Measurements from ENCODE around the gene SEC24B. TPM values are rescaled to one million over a fixed set of nuclear protein-coding genes. Genes with fewer than 3 reads are reported as not detected.

Gene SEC24B
- total and polyA plus RNA-seq, 10 of the 15 experiments (the other 5 are each of a cell fraction or from before 2014, with no cell fraction given) = 6.4 to 43.2 (median 16.0) TPM

DNA sequence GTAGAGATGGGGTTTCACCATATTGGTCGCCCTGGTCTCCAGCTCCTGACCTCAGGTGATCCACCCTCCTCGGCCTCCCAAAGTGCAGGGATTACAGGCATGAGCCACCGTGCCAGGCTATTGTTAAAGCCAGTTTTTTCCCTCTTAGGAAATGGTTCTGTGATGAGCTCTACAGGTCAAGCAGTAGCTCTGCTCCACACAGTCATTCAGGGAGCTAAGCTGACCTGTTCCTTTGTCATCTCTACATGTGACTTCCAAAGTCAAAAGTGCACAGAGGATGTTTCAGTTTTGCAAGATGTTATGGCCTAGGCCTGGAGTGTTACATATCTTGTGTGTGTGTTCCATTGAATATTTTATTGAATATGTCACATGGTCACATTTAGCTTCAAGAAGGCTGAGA, 137.9 kb downstream of the SEC24B start:
- CTCF ChIA-PET = interaction anchor here (0.9 to 2.2 kb wide), 6 partner anchors 9 to 144 kb away, joined by 3 to 9 read pairs (median 5); partner anchors contain the start of gene SEC24B
- RAD21 ChIA-PET (ENCODE audit: unreplicated experiment) = interaction anchor here (0.8 to 1.8 kb wide), 4 partner anchors 8 to 146 kb away, joined by 3 to 4 read pairs (median 3); partner anchors contain the start of gene MCUB
- H3K79me2 ChIP-seq (ENCODE audit: control insufficient read depth, insufficient read depth, low read length) = no peaks in the 10 kb centered on the region; the same call in none of the 2 replicates
- intact Hi-C loops (cut with micrococcal nuclease; ENCODE audit: unreplicated experiment) (no loop called here), in situ Hi-C loops (cut with MboI) (no loop called here)
- BruUV-seq (replicated peaks) = no TSS peak
- H3K4me3 ChIP-seq = no peak overlapping the region
- H3K4me1 ChIP-seq (ENCODE audit: control insufficient read depth, insufficient read depth, low read length) = no peaks in the 10 kb centered on the region
- POLR2A ChIA-PET = interaction anchor here (0.5 to 1.4 kb wide), 2 partner anchors 9 to 199 kb away, joined by 3 to 4 read pairs; no protein-coding TSS in a partner anchor
- no peak overlapping the region for H2AFZ ChIP-seq (ENCODE audit: control insufficient read depth, low read depth, low read length)
- TF ChIP-seq FOXK2 (IDR thresholded peaks at IDR 0.05) = no peak
- no peak for TF ChIP-seq FOS (IDR thresholded peaks at IDR 0.05; ENCODE audit: borderline replicate concordance, extremely low read depth, insufficient read length)
- TF ChIP-seq SPI1 (IDR thresholded peaks at IDR 0.05; ENCODE audit: borderline replicate concordance, insufficient read depth, low read depth, low read length) = no peak
- TF ChIP-seq, protein P1, sequence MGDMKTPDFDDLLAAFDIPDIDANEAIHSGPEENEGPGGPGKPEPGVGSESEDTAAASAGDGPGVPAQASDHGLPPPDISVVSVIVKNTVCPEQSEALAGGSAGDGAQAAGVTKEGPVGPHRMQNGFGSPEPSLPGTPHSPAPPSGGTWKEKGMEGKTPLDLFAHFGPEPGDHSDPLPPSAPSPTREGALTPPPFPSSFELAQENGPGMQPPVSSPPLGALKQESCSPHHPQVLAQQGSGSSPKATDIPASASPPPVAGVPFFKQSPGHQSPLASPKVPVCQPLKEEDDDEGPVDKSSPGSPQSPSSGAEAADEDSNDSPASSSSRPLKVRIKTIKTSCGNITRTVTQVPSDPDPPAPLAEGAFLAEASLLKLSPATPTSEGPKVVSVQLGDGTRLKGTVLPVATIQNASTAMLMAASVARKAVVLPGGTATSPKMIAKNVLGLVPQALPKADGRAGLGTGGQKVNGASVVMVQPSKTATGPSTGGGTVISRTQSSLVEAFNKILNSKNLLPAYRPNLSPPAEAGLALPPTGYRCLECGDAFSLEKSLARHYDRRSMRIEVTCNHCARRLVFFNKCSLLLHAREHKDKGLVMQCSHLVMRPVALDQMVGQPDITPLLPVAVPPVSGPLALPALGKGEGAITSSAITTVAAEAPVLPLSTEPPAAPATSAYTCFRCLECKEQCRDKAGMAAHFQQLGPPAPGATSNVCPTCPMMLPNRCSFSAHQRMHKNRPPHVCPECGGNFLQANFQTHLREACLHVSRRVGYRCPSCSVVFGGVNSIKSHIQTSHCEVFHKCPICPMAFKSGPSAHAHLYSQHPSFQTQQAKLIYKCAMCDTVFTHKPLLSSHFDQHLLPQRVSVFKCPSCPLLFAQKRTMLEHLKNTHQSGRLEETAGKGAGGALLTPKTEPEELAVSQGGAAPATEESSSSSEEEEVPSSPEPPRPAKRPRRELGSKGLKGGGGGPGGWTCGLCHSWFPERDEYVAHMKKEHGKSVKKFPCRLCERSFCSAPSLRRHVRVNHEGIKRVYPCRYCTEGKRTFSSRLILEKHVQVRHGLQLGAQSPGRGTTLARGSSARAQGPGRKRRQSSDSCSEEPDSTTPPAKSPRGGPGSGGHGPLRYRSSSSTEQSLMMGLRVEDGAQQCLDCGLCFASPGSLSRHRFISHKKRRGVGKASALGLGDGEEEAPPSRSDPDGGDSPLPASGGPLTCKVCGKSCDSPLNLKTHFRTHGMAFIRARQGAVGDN (IDR thresholded peaks at IDR 0.05) = no peak
- TF ChIP-seq ZNF384 (IDR thresholded peaks at IDR 0.05; ENCODE audit: borderline replicate concordance, low read depth, low read length) = no peak
- TF ChIP-seq STAT1 (conservative IDR thresholded peaks at IDR 0.05) = no peak
- no peak for TF ChIP-seq TCF7 (IDR thresholded peaks at IDR 0.05; ENCODE audit: borderline replicate concordance)
- TF ChIP-seq SMAD1 (IDR thresholded peaks at IDR 0.05; ENCODE audit: low read depth, partially characterized antibody) = no peak
- TF ChIP-seq POLR2A (IDR thresholded peaks at IDR 0.05; ENCODE audit: low read depth, low read length) = no peak
- TF ChIP-seq TCF3 (IDR thresholded peaks at IDR 0.05; ENCODE audit: borderline replicate concordance, insufficient read depth, low read depth, low read length) = no peak
- TF ChIP-seq E2F8 (IDR thresholded peaks at IDR 0.05; ENCODE audit: low read depth, partially characterized antibody) = no peak
- TF ChIP-seq RAD51 (IDR thresholded peaks at IDR 0.05) = no peak
- TF ChIP-seq IKZF2 (IDR thresholded peaks at IDR 0.05) = no peak
- TF ChIP-seq MXI1 (IDR thresholded peaks at IDR 0.05; ENCODE audit: low read depth, low read length) = no peak
- TF ChIP-seq YY1 (IDR thresholded peaks at IDR 0.05; ENCODE audit: low read depth, low read length) = no peak
- no peak for TF ChIP-seq MTA2 (IDR thresholded peaks at IDR 0.05; ENCODE audit: low read depth)
- H3K9me3 ChIP-seq (replicated peaks; ENCODE audit: control insufficient read depth, insufficient read depth, low read length) = no peaks in the 10 kb centered on the region; the same call in 2 of the 3 replicates
- no peaks in the 10 kb centered on the region for H4K20me1 ChIP-seq (ENCODE audit: control insufficient read depth, insufficient read depth)
- no peak overlapping the region for H3K4me2 ChIP-seq (ENCODE audit: control insufficient read depth, insufficient read depth)
- ATAC-seq (no peak), FAIRE-seq (no peak), DNase-seq (ENCODE audit: low read depth, low spot score) (no peak)
- 97% methylated on average over 3 of the region's 3 CpGs for WGBS (ENCODE audit: insufficient coverage, insufficient replicate concordance, low lambda C conversion rate, missing lambda C conversion rate)
- no peaks in the 10 kb centered on the region for H3K36me3 ChIP-seq (ENCODE audit: control insufficient read depth in 2 of 2, insufficient read depth in 2 of 2, low read length in 1 of 2)
- SMC1A ChIA-PET (ENCODE audit: uncharacterized antibody, unreplicated experiment) = interaction anchor here (1.0 to 1.8 kb wide), 5 partner anchors 9 to 137 kb away, joined by 3 to 8 read pairs (median 3); no protein-coding TSS in a partner anchor
- no peak overlapping the region for H3K9ac ChIP-seq (ENCODE audit: control insufficient read depth, insufficient read depth, low read length)
- H3K27ac ChIP-seq (ENCODE audit: control insufficient read depth, insufficient read depth) = no peak overlapping the region
- no peaks in the 10 kb centered on the region for H3K27me3 ChIP-seq (replicated peaks in 1 of 2; ENCODE audit: control insufficient read depth in 2 of 2, insufficient read depth in 2 of 2, low read length in 1 of 2)
